Esophagus (tissue), 2 donors: ENCODE results near the gene VSTM4. TPM values are rescaled to one million over a fixed set of nuclear protein-coding genes. Genes with fewer than 3 reads are reported as not detected.
A peak's percentile ranks its signal among the peaks of the same experiment; 100 is the strongest.

Experiments
- H3K27ac ChIP-seq, 2 donors: one replicate each; pipeline ENCODE4 v1.5.1; 2013; ENCODE audit warnings: low read depth in 2 of 2, mild to moderate bottlenecking in 2 of 2, inconsistent platforms in 1 of 2, low read length in 1 of 2, moderate library complexity in 1 of 2
- H3K27me3 ChIP-seq, 2 donors: one replicate each; pipeline ENCODE4 v1.6.1; 2013; ENCODE audit warnings: low read length in 2 of 2, control low read depth in 1 of 2, mild to moderate bottlenecking in 1 of 2; ENCODE audit not compliant: insufficient read depth in 2 of 2, control insufficient read depth in 1 of 2
- H3K36me3 ChIP-seq, 2 donors: one replicate each; pipeline ENCODE4 v1.6.1; 2013; ENCODE audit warnings: low read length in 1 of 2; ENCODE audit not compliant: control insufficient read depth in 2 of 2, insufficient read depth in 2 of 2
- H3K4me1 ChIP-seq, 2 donors: one replicate each; pipeline ENCODE4 v1.6.1; 2013; ENCODE audit warnings: low read length in 1 of 2; ENCODE audit not compliant: control insufficient read depth in 2 of 2, insufficient read depth in 2 of 2
- H3K4me3 ChIP-seq, 2 donors: one replicate each; pipeline ENCODE4 v1.5.1; 2013; ENCODE audit warnings: low read length in 2 of 2, mild to moderate bottlenecking in 2 of 2, low read depth in 1 of 2, moderate library complexity in 1 of 2
- H3K9me3 ChIP-seq, 2 donors: one replicate each; pipeline ENCODE4 v1.6.1; 2013; ENCODE audit warnings: mild to moderate bottlenecking in 2 of 2, low read depth in 1 of 2, low read length in 1 of 2, moderate library complexity in 1 of 2; ENCODE audit not compliant: control insufficient read depth in 2 of 2, insufficient read depth in 1 of 2
- WGBS, 2 donors: extraction: QIAGEN DNeasy Blood & Tissue Kit; methylation state at CpG; one replicate each; pipeline ENCODE4 v1.1.7; 2013; 5-methylcytosine and 5-hydroxymethylcytosine counted together
- polyA plus RNA-seq, 2 donors: library from polyadenylated mRNA; stranded (reverse); fragments of 200-250 nt; gene quantifications; one replicate each; pipeline ENCODE4 v1.2.3, GENCODE V29; 2013
- donor health status: healthy with polysubstance abuse.
- donor health status: Bipolar disorder and iron deficiency.

The VSTM4 gene
- polyA plus RNA-seq, 2 donors: 0.31 to 1.2 TPM

DNA sequence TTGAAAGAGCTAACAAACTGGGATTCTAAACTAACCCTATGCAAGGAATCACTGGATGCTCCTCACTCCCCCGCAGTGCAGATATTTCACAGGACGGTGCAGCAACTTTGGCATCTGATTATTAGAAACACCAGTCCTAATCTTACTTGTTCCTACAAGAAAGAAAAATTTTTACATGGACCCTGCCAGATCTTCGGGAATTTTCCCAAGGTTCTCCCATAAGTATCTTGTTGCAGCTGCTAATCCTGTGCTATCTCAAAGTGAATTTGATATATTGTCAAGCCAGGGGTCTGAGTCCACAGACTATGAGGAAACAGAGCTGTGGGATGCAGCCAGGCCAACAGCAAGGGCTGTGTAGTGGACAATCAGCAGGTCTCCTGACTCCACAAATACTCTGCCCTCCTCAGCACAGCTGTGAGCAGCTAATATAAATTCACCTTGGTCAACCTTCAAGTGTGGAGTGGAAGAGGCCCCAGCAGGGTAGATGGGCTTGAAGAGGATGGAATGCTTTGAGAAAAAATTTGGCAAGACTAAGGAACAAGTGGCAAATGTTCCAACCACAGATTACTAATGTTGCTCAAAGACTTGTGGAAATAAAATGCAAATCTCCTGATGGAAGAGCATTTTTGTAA, 25.6 kb downstream of the VSTM4 start:
- H3K9me3 ChIP-seq: no peaks in the 10 kb centered on the region
- H3K4me1 ChIP-seq: peaks cover 2% of the 10 kb centered on the region in 2 donors
- 27 to 40% methylated on average over 3 of the region's 3 CpGs for WGBS, 2 donors
- H3K36me3 ChIP-seq: no peaks in the 10 kb centered on the region
- no peak overlapping the region for H3K4me3 ChIP-seq
- no peaks in the 10 kb centered on the region for H3K27me3 ChIP-seq
- no peak overlapping the region for H3K27ac ChIP-seq

- Histone ChIP-seq H3K27ac (no peak overlapping the region), H3K36me3 (no peaks in the 10 kb centered on the region), H3K4me1 (peaks cover 0 to 2% of the 10 kb centered on the region in 2 donors), H3K9me3 (no peaks in the 10 kb centered on the region), H3K4me3 (no peak overlapping the region), H3K27me3 (no peaks in the 10 kb centered on the region)
- 50 to 61% methylated on average over 2 of the region's 2 CpGs for WGBS, 2 donors
Observed at GRCh38 chr10:49089152-49089551, 26.2 kb downstream of the VSTM4 start.

DNA sequence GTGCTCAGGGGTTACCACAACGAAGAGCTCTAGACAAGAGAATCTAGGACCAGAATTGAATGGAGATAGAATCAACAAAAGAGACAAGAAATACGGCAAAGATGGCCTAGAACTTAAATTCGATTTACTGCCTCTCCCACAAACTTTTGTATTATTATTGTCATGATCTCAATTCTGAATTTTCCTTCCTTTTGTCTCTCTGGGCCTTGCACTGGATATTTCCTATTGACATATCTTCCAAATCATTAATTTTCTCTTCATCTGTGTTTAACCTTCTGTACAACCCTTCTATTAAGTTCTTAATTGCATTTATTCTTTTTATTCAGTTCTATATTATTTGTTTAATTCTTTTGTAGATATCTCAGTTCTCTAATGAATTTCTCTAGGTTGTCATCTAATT, 28.4 kb downstream of the VSTM4 start:
- H3K9me3 ChIP-seq: no peaks in the 10 kb centered on the region
- WGBS, 2 donors: 87 to 89% methylated on average over 3 of the region's 3 CpGs

GRCh38 chr10:49083261-49083660, 32.1 kb downstream of the VSTM4 start:
- Histone ChIP-seq H3K4me3 (no peak overlapping the region), H3K27me3 (no peaks in the 10 kb centered on the region), H3K4me1 (peaks cover 0 to 3% of the 10 kb centered on the region in 2 donors), H3K27ac (no peak overlapping the region), H3K9me3 (no peaks in the 10 kb centered on the region), H3K36me3 (no peaks in the 10 kb centered on the region)
- WGBS, 2 donors: 70 to 71% methylated on average over 8 of the region's 8 CpGs

More for the DNA sequence above, 28.4 kb downstream of the VSTM4 start:
- H3K36me3 ChIP-seq: no peaks in the 10 kb centered on the region
- H3K27ac ChIP-seq: no peak overlapping the region
- no peak overlapping the region for H3K4me3 ChIP-seq
- H3K4me1 ChIP-seq: peaks cover 0 to 2% of the 10 kb centered on the region in 2 donors
- H3K27me3 ChIP-seq: no peaks in the 10 kb centered on the region

DNA sequence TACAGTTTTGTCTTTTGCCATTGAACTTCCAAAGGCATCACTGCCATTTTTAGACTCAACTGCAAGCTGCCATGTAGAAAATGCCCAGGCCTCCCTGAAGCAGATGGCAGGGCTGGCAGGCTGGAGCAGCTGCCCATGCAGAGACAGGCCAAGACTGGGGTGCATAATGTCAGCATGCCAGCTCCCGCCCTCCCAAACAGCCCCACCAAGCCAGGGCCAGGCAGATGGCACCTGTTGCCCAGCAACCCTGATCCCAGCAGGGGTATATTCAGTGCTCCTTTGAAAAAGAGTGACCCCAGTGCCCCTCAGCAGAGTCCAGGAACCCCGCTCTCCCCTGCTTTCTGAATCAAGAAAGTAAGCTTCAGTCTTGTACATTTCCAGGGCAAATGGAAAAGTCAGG, 32.6 kb downstream of the VSTM4 start:
- Histone ChIP-seq H3K4me1 (peaks cover 0 to 3% of the 10 kb centered on the region in 2 donors), H3K4me3 (no peak overlapping the region), H3K27ac (no peak overlapping the region), H3K27me3 (no peaks in the 10 kb centered on the region), H3K9me3 (no peaks in the 10 kb centered on the region), H3K36me3 (no peaks in the 10 kb centered on the region)
- 85 to 86% methylated on average over 2 of the region's 2 CpGs for WGBS, 2 donors

GRCh38 chr10:49081547-49082275, 33.6 kb downstream of the VSTM4 start:
- Histone ChIP-seq H3K4me1 (peaks cover 0 to 3% of the 10 kb centered on the region in 2 donors), H3K9me3 (no peaks in the 10 kb centered on the region), H3K27ac (peak overlapping the region in 1 of 2 donors; percentile 0), H3K4me3 (no peak overlapping the region), H3K27me3 (no peaks in the 10 kb centered on the region), H3K36me3 (no peaks in the 10 kb centered on the region)
- WGBS, 2 donors: 69 to 71% methylated on average over 9 of the region's 9 CpGs

DNA sequence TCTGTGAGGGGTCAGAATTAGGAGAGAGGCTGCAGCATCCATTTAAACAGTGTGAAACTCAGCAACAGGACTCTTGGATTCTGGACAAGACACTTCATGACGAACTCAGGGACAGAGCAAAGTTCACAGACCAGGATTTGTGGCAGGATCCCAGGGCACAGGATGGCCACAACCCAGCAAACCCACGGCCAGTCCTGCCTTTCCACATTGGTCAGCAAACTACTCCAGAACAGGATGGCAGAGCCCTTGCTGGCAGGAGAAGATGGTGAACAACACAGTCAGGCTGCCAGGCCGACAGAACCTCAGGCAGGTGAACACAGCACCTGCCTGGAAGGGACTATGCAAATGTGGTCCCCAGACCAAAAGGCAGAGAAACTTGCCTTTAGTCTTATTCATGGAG, 34.4 kb downstream of the VSTM4 start:
- H3K4me3 ChIP-seq: no peak overlapping the region
- peaks cover 0 to 3% of the 10 kb centered on the region in 2 donors for H3K4me1 ChIP-seq
- H3K36me3 ChIP-seq: no peaks in the 10 kb centered on the region
- 58 to 68% methylated on average over 3 of the region's 3 CpGs for WGBS, 2 donors
- H3K27me3 ChIP-seq: no peaks in the 10 kb centered on the region
- H3K9me3 ChIP-seq: no peaks in the 10 kb centered on the region
- no peak overlapping the region for H3K27ac ChIP-seq

DNA sequence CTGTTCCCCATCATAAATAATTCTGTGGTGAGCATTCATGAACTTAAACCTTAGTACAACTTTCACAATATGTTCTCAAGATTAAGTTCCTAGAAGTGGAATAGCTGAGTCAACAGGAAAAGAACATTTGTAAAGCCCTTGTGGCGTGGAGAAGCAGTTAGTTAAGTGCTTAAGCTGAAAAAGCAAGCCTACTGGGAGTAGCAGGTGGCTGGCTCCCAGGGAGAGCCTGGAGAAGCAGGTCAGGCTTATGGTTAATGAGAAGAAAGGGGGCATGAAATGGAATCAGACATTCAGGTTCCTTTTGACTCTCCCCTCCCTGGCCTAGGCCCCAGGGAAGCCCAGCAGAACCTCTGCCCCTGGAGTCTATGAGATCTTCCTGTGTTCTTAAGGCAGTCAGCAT, 35.3 kb downstream of the VSTM4 start:
- Histone ChIP-seq H3K36me3 (peaks cover 0 to 2% of the 10 kb centered on the region in 2 donors), H3K9me3 (no peaks in the 10 kb centered on the region), H3K27ac (no peak overlapping the region), H3K4me3 (no peak overlapping the region), H3K27me3 (no peaks in the 10 kb centered on the region), H3K4me1 (peaks cover 0 to 3% of the 10 kb centered on the region in 2 donors)
- 20 to 21% methylated on average over 1 of the region's 1 CpG for WGBS, 2 donors

GRCh38 chr10:49079499-49079898, 35.8 kb downstream of the VSTM4 start:
- 66 to 76% methylated on average over 3 of the region's 3 CpGs for WGBS, 2 donors
- Histone ChIP-seq H3K27ac (no peak overlapping the region), H3K4me3 (no peak overlapping the region), H3K9me3 (no peaks in the 10 kb centered on the region), H3K27me3 (no peaks in the 10 kb centered on the region), H3K4me1 (peaks cover 0 to 3% of the 10 kb centered on the region in 2 donors), H3K36me3 (peaks cover 0 to 4% of the 10 kb centered on the region in 2 donors)

GRCh38 chr10:49079072-49079471, 36.2 kb downstream of the VSTM4 start:
- H3K27me3 ChIP-seq: no peaks in the 10 kb centered on the region
- H3K9me3 ChIP-seq: no peaks in the 10 kb centered on the region
- H3K36me3 ChIP-seq: peaks cover 0 to 4% of the 10 kb centered on the region in 2 donors
- H3K4me3 ChIP-seq: no peak overlapping the region
- H3K27ac ChIP-seq: no peak overlapping the region
- peaks cover 0 to 3% of the 10 kb centered on the region in 2 donors for H3K4me1 ChIP-seq
- 76 to 82% methylated on average over 3 of the region's 3 CpGs for WGBS, 2 donors
